NCI-H1436 (cell line): ENCODE measurements around the gene CIAO2B.

Source experiments
- DNase-seq: peaks from one replicate; lab custom pipeline; 2025; lab: John Stamatoyannopoulos, UW

The CIAO2B gene

GRCh38 chr16:66919569-66920298, 14.5 kb downstream of the CIAO2B start:
- no peak for DNase-seq

GRCh38 chr16:66918803-66919568, 15.2 kb downstream of the CIAO2B start, which contains the start of gene CDH16:
TSS of gene CDH16 (minus strand) at chr16:66918885. CDS start at chr16:66918065, 820 bp downstream.
- DNase-seq: no peak

- no peak for DNase-seq
Observed at GRCh38 chr16:66918355-66918754, 15.8 kb downstream of the CIAO2B start.

DNA sequence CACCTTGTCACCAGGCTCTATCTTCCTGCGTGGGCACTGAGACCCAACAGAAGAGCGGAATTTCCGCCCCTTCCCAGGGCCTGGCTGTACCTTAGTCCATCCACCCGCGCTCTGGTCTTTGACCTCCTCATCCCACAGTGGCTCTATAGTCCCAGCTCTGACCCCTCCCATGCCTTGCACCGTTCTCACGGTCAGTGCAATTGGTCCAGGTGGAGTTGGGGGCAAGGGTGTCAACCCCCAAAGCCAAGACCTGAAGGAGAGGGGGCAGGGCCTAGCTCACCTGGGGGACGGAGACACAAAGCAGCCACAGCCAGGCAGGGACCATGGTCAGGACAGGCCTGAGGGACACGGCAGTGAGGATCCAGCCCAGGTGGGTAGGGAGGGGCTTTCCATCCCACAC, 16.5 kb downstream of the CIAO2B start:
- no peak for DNase-seq

DNA sequence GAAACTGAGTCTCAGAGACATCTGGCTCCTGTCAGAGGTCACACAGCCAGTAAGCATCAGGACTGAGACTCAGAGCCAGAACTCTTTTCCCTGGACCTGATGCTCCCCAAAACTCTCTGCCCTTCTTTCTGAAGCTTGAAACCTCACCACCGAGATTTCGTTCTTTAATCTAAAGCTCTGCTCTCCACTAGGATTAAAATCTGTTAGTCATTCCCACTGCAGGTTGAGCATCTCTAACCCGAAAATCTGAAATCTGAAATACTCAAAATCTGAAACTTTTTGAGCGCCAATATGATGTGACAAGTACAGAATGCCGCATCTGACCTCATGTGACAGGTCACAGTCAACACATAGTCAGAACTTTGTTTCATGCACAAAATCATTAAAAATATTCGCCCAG, 17.7 kb downstream of the CIAO2B start:
- no peak for DNase-seq

- DNase-seq: no peak
Observed at GRCh38 chr16:66915041-66915440, 19.2 kb downstream of the CIAO2B start.

GRCh38 chr16:66914541-66914940, 19.7 kb downstream of the CIAO2B start:
- DNase-seq: no peak

DNA sequence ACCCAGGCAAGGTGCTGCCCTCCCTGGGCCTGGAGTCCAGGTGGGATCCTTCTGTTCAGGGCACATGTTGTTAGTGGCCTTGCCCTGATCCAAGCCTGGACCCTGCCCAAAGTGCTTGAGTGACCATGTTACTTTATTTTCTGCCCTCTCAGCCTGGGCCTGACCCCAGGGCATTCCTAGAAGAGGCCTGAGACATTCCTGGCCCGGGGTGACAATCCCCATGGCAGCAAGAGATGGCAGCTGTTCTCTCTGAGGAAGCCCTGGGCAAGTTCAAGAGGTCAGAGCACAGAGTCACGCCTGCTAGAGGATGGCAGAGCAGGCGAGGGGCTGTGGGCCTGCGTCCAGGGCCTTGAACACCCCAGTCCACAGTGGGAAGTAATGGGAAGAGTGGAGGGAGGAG, 20.5 kb downstream of the CIAO2B start:
- no peak for DNase-seq

- no peak for DNase-seq
Observed at GRCh38 chr16:66913081-66913480, 21.1 kb downstream of the CIAO2B start.

- no peak for DNase-seq
Observed at GRCh38 chr16:66911801-66912200, 22.4 kb downstream of the CIAO2B start.

GRCh38 chr16:66911112-66911511, 23.1 kb downstream of the CIAO2B start:
- no peak for DNase-seq

DNA sequence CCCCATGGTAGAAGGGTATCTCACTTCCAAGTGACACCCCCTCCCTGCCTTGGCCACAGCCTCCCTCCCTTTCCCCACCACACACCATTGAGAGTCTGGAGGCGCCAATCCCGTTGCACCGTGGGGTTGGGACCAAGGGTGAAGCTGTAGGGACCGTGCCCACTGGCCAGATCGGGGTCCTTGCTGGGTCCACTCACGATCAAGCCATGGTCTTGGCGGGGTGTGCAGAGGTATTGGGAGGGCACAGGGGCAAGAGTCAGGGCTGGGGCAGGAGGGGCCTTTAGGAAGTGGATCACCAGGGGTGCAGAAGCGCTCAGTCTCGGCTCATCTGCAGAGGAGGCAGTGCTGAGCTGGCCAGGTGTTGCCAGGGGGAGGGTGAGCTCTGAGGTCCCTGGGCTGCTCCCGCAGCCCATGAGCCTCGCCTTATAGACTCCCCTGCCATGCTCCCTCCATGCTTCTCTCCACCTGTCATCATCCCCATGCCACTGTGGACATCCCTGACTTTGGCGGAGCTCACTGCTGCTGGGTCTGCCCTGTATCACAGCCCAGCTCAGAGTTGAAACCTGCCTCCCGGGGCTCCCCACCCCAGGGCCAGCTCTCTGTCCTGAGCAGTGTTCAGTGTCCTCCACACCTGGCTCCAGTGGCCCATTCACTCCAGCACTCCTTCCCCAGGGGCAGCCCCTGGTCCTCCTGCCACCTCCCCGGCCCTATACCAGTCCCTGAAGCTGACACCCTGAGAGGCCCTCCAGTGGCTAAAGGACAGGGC, 23.8 kb downstream of the CIAO2B start:
- DNase-seq: no peak

DNA sequence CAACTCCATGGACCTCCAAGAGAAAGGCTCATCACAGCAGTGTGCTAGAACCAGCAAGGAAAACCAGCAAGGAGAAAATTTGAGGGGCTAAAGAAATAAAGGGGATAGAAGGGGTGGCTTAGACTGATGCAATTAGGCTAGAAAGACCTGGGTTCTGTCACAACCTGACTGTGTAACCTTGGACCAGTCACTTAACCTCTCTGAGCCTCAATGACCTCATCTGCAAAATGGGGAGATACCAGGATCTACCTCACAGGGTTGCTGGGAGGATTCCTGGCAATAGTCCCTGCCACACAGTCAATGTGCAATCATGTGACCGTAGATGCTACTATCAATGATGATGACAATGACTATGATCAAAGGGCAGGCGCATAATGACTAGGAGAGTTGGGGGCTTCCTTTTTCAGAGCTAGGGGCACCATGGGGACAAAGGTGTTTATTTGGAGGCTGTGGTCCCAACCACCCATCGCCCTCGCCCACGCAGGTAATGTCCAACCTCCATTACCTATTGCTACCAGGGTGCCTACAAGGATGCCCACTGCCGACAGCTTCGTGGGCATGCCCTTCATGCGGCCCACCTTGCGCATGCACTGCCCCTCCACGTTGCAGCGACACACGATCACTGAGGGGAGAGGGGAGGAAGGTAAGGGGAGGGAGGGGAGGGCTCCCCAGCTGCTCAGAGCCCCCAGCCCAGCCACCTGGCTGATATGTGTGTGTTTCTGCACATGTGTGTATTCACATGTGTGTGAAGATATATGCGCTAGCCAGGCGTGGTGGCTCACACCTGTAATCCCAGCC, 25.2 kb downstream of the CIAO2B start:
- no peak for DNase-seq

- no peak for DNase-seq
Observed at GRCh38 chr16:66908116-66908515, 26.1 kb downstream of the CIAO2B start.

- no peak for DNase-seq
Observed at GRCh38 chr16:66906916-66907836, 27.0 kb downstream of the CIAO2B start.

DNA sequence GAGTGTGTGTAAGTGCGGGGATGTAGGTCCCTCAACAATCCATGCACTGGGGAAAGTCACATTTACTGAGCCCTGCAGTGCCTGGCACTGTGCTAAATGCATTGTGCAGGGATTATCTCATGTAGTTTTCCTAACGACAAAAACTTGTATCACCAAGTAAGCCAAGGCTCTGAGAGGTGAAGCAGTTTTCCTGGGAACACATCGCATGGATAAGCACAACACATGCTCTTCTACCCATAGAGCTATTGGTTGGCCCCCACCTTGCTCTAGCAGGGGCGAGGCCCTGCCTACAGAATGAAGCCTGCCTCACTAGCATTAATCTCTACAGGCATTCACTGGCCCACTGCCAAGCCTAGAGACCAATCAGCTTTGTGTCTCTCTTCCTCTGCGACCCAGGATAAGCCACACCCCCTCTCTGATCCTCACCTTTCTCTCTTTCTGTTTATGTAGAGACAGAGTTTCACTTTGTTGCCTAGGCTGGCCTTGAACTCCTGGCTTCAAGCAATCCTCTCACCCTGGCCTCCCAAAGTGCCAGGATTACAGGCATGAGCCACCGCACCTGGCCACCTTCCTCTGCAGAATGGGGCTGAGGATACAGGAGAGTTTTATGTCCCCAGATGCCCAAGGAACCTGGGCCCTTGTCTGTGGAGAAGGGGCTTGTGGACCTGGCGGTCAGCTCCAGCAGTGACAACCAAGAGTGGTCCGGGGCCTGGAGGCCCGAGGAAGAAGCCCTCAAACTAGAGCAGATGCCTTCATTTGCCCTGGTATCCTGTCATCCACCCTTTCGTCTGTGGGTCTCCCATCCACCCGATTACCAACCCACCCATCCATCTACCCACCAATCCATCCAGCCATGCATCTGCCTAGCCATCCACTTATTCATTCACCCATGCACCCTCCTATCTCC, 28.3 kb downstream of the CIAO2B start:
- DNase-seq: peak; percentile 56

DNA sequence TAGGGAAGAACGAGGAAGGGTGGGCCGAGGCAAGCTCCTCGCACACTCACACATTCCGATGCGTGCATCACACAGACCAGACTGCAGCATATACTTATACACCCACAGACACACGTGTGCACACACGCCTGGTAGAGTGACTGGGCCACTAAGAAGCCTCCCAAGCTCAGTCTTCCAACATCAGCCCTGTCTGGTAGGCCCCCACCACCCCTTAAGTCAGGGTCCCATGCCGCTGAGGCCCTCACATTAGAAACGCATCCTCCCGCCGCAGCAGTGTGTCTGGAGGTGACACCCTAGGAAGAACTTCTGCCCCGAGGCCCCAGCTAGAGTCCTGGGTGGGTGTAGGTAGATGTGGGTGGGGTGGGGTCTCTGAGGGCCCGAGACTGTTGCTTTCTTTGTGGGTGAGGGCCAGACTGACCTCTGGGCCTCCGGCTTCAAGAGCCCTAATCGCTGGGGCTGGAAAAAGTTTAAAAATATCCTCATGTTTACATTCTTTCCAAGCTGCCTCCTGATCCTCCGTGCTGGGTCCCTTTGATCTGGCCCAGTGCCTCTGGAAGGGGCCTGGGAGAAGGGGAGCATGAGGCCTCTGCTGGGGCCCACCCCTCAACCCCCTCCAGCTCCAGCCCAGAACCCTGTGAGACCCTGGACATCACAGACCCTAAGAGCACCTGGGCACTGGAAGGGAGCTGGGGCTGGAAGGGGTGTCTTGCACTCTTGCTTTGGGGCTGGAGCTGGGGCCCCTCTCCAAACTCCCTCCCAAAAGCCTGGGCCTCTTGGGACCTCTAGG, 29.2 kb downstream of the CIAO2B start:
- DNase-seq: no peak

- no peak for DNase-seq
Observed at GRCh38 chr16:66904428-66904845, 29.8 kb downstream of the CIAO2B start.
